Erythroblast (primary cell): ENCODE measurements around the gene PRKG1.

Source experiments
- GATA1 ChIP-seq: IDR thresholded peaks from 2 replicates; pipeline ENCODE4 v1.6.1; 2011; ENCODE audit warnings: low read depth, mild to moderate bottlenecking, control low read depth, low read length, moderate library complexity
- POLR2A ChIP-seq: IDR thresholded peaks from 2 replicates; pipeline ENCODE4 v1.6.1; 2011; ENCODE audit warnings: mild to moderate bottlenecking, low read length

- TF ChIP-seq POLR2A (no peak), GATA1 (no peak)
Measured at GRCh38 chr10:51583976-51584375, 509.7 kb downstream of the PRKG1 start.
